ENCODE measurements around the gene SHISA4. TPM values are rescaled to one million over a fixed set of nuclear protein-coding genes. Genes with fewer than 3 reads are reported as not detected.

The SHISA4 gene
- total RNA-seq, 4 donors from 2014 or later, result 2.2 to 6.7 (median 4.6) TPM

GRCh38 chr1:201859424-201859823, 29.3 kb upstream of the SHISA4 start:
- WGBS, 2 donors (ENCODE audit: low coverage in 1 of 2), result 92 to 98% methylated on average over 4 to 5 of the region's 5 CpGs
- H3K27me3 ChIP-seq, result no peaks in the 10 kb centered on the region
- no peak for TF ChIP-seq POLR2A (IDR thresholded peaks at IDR 0.05)
- no peak for TF ChIP-seq EP300 (IDR thresholded peaks at IDR 0.05; ENCODE audit: low read depth)
- TF ChIP-seq POLR2AphosphoS5 (IDR thresholded peaks at IDR 0.05), result no peak
- no peak for TF ChIP-seq CTCF (IDR thresholded peaks at IDR 0.05)
- no peaks in the 10 kb centered on the region for H3K4me1 ChIP-seq
- intact Hi-C loops (cut with DNase I; ENCODE audit: low total_unique reads) (no loop called here), in situ Hi-C loops (cut with MboI; ENCODE audit: low pct_ligation_motif_present in 1 of 4, low pct_unique_long_range_greater_than_20kb in 1 of 4, low sequenced_read_pairs in 3 of 4) (loop anchor here in 1 of 4 donors (25.0 kb wide), 1 partner anchor 278 kb away; the partner anchor contains the start of gene ARL8A)
- H3K36me3 ChIP-seq, result peaks cover 0 to 61% (median 16%) of the 10 kb centered on the region in 4 donors
- no peak overlapping the region for H3K27ac ChIP-seq
- DNase-seq, result no peak
- no peaks in the 10 kb centered on the region for H3K9me3 ChIP-seq
- H3K4me3 ChIP-seq, result no peak overlapping the region

- peaks cover 0 to 46% (median 8%) of the 10 kb centered on the region in 4 donors for H3K36me3 ChIP-seq
- WGBS, 2 donors (ENCODE audit: low coverage in 1 of 2), result 87 to 89% methylated on average over 7 of the region's 7 CpGs
- in situ Hi-C loops (cut with MboI; ENCODE audit: low pct_ligation_motif_present in 1 of 4, low pct_unique_long_range_greater_than_20kb in 1 of 4, low sequenced_read_pairs in 3 of 4), result loop anchor here in 1 of 4 donors (25.0 kb wide), 1 partner anchor 276 kb away; the partner anchor contains the start of gene ARL8A
Measured at GRCh38 chr1:201861448-201861847, 27.2 kb upstream of the SHISA4 start.

GRCh38 chr1:201870397-201870796, 18.3 kb upstream of the SHISA4 start:
- H3K27me3 ChIP-seq, result no peaks in the 10 kb centered on the region
- no peak for DNase-seq
- H3K9me3 ChIP-seq, result no peaks in the 10 kb centered on the region
- no peaks in the 10 kb centered on the region for H3K4me1 ChIP-seq
- intact Hi-C loops (cut with DNase I; ENCODE audit: low total_unique reads) (no loop called here), in situ Hi-C loops (cut with MboI; ENCODE audit: low pct_ligation_motif_present in 1 of 4, low pct_unique_long_range_greater_than_20kb in 1 of 4, low sequenced_read_pairs in 3 of 4) (loop anchor here in 1 of 4 donors (25.0 kb wide), 1 partner anchor 267 kb away; the partner anchor contains the start of gene ARL8A)
- no peak overlapping the region for H3K4me3 ChIP-seq
- H3K36me3 ChIP-seq, result peaks cover 0 to 64% (median 33%) of the 10 kb centered on the region in 4 donors
- H3K27ac ChIP-seq, result no peak overlapping the region
- TF ChIP-seq POLR2AphosphoS5 (IDR thresholded peaks at IDR 0.05) (no peak), CTCF (IDR thresholded peaks at IDR 0.05) (no peak), EP300 (IDR thresholded peaks at IDR 0.05; ENCODE audit: low read depth) (no peak), POLR2A (IDR thresholded peaks at IDR 0.05) (no peak)
- 90 to 91% methylated on average over 3 to 9 of the region's 10 CpGs for WGBS, 2 donors (ENCODE audit: low coverage in 1 of 2)

More at GRCh38 chr1:201861448-201861847, 27.2 kb upstream of the SHISA4 start:
- no peak overlapping the region for H3K27ac ChIP-seq
- no peak for TF ChIP-seq EP300 (IDR thresholded peaks at IDR 0.05; ENCODE audit: low read depth)
- no peak for TF ChIP-seq POLR2A (IDR thresholded peaks at IDR 0.05)
- no peak for TF ChIP-seq CTCF (IDR thresholded peaks at IDR 0.05)
- no peak for TF ChIP-seq POLR2AphosphoS5 (IDR thresholded peaks at IDR 0.05)
- H3K9me3 ChIP-seq, result no peaks in the 10 kb centered on the region
- intact Hi-C loops (cut with DNase I; ENCODE audit: low total_unique reads), result no loop called here
- no peak overlapping the region for H3K4me3 ChIP-seq
- no peaks in the 10 kb centered on the region for H3K4me1 ChIP-seq
- DNase-seq, result no peak
- H3K27me3 ChIP-seq, result no peaks in the 10 kb centered on the region

GRCh38 chr1:201874672-201875071, 14.0 kb upstream of the SHISA4 start:
- intact Hi-C loops (cut with DNase I; ENCODE audit: low total_unique reads) (no loop called here), in situ Hi-C loops (cut with MboI; ENCODE audit: low pct_ligation_motif_present in 1 of 4, low pct_unique_long_range_greater_than_20kb in 1 of 4, low sequenced_read_pairs in 3 of 4) (loop anchor here in 3 of 4 donors (25.0 kb wide), 1 partner anchor 263 kb away; the partner anchor contains the start of gene ARL8A (in 3 of the 3))
- 100% methylated on average over 1 of the region's 1 CpG; no CpG with 5 or more reads in 1 of the 2 donors for WGBS, 2 donors (ENCODE audit: low coverage in 1 of 2)
- TF ChIP-seq POLR2A (IDR thresholded peaks at IDR 0.05) (no peak), CTCF (IDR thresholded peaks at IDR 0.05) (no peak), EP300 (IDR thresholded peaks at IDR 0.05; ENCODE audit: low read depth) (no peak), POLR2AphosphoS5 (IDR thresholded peaks at IDR 0.05) (no peak)
- no peak overlapping the region for H3K27ac ChIP-seq
- no peaks in the 10 kb centered on the region for H3K27me3 ChIP-seq
- no peaks in the 10 kb centered on the region for H3K9me3 ChIP-seq
- no peak for DNase-seq
- peaks cover 0 to 9% (median 0%) of the 10 kb centered on the region in 4 donors for H3K4me1 ChIP-seq
- H3K4me3 ChIP-seq, result no peak overlapping the region
- peaks cover 0 to 39% (median 17%) of the 10 kb centered on the region in 4 donors for H3K36me3 ChIP-seq
